HepG2 (cell line): ENCODE data around the gene BHLHE23. TPM values are rescaled to one million over a fixed set of nuclear protein-coding genes. Genes with fewer than 3 reads are reported as not detected.

Experiments
- CCDC6 ChIP-seq: sonication (generic); formaldehyde crosslinking; IDR thresholded peaks from 2 replicates; pipeline ENCODE4 v1.8.1; 2022; ENCODE audit warnings: mild to moderate bottlenecking, missing genetic modification reagents, moderate library complexity
- EZH2 ChIP-seq: conservative IDR thresholded peaks from 2 replicates; pipeline ENCODE4 v1.6.1; 2012; ENCODE audit warnings: mild to moderate bottlenecking, low read depth, low read length, moderate library complexity
- FOXA1 ChIP-seq, 2 experiments: fragments of 450-650 bp in 1 of 2; sonication (generic) in 1 of 2; formaldehyde crosslinking in 1 of 2; IDR thresholded peaks; 2 replicates each; pipeline versions ENCODE4 v1.4.0 to v1.6.1; 2016 to 2020; ENCODE audit warnings: missing genetic modification reagents in 1 of 2
- GTF3A ChIP-seq: sonication (generic); formaldehyde crosslinking; conservative IDR thresholded peaks from 2 replicates; pipeline ENCODE4 v1.4.0; 2020; ENCODE audit warnings: mild to moderate bottlenecking, missing genetic modification reagents
- HINFP ChIP-seq: sonication (generic); formaldehyde crosslinking; IDR thresholded peaks from 2 replicates; pipeline ENCODE4 v1.4.0; 2020; ENCODE audit warnings: low read depth, mild to moderate bottlenecking, missing genetic modification reagents
- IRF1 ChIP-seq: sonication (generic); formaldehyde crosslinking; IDR thresholded peaks from 2 replicates; pipeline ENCODE4 v1.4.0; 2020; ENCODE audit warnings: low read depth, mild to moderate bottlenecking, missing genetic modification reagents
- KAT7 ChIP-seq: IDR thresholded peaks from 2 replicates; pipeline ENCODE4 v1.6.1; 2018; ENCODE audit warnings: borderline replicate concordance, missing compliant biosample characterization
- PAWR ChIP-seq: sonication (generic); formaldehyde crosslinking; IDR thresholded peaks from 2 replicates; pipeline ENCODE4 v1.4.0; 2020; ENCODE audit warnings: missing genetic modification reagents, mild to moderate bottlenecking, borderline replicate concordance
- POLR2G ChIP-seq: fragments of 200-400 bp; formaldehyde crosslinking; IDR thresholded peaks from 2 replicates; pipeline ENCODE4 v1.6.1; 2018; ENCODE audit warnings: mild to moderate bottlenecking, low read depth, low read length, moderate library complexity
- SMARCE1 ChIP-seq: fragments of 450-650 bp; IDR thresholded peaks from 2 replicates; pipeline ENCODE4 v1.6.1; 2017; ENCODE audit warnings: borderline replicate concordance
- TFE3 ChIP-seq: IDR thresholded peaks from 2 replicates; pipeline ENCODE4 v1.6.1; 2016
- ZMYM3 ChIP-seq: sonication (generic); formaldehyde crosslinking; IDR thresholded peaks from 2 replicates; pipeline ENCODE4 v1.5.1; 2020; ENCODE audit warnings: mild to moderate bottlenecking, missing genetic modification reagents
- ZNF530 ChIP-seq: sonication (generic); formaldehyde crosslinking; IDR thresholded peaks from 2 replicates; pipeline ENCODE4 v1.5.0; 2020; ENCODE audit warnings: low read depth, mild to moderate bottlenecking, missing genetic modification reagents
- ZNF564 ChIP-seq: sonication (generic); formaldehyde crosslinking; IDR thresholded peaks from 2 replicates; pipeline ENCODE4 v1.8.1; 2023; ENCODE audit warnings: mild to moderate bottlenecking, missing genetic modification reagents
- ZNF574 ChIP-seq: sonication (generic); formaldehyde crosslinking; IDR thresholded peaks from 2 replicates; pipeline ENCODE4 v1.4.0; 2020; ENCODE audit warnings: missing genetic modification reagents
- ZNF598 ChIP-seq: sonication (generic); formaldehyde crosslinking; IDR thresholded peaks from 2 replicates; pipeline ENCODE4 v1.5.1; 2020; ENCODE audit warnings: mild to moderate bottlenecking, missing genetic modification reagents, borderline replicate concordance
- ZNF703 ChIP-seq: sonication (generic); formaldehyde crosslinking; IDR thresholded peaks from 2 replicates; pipeline ENCODE4 v1.5.1; 2020; ENCODE audit warnings: missing genetic modification reagents, mild to moderate bottlenecking, moderate library complexity, borderline replicate concordance
- ZNF768 ChIP-seq: sonication (generic); formaldehyde crosslinking; IDR thresholded peaks from 2 replicates; pipeline ENCODE4 v1.4.0; 2020; ENCODE audit warnings: missing genetic modification reagents
- polyA plus RNA-seq, 8 experiments: library from polyadenylated mRNA; depleted of rRNA in 3 of 8; stranded (reverse) in 7 of 8; unstranded in 1 of 8; fragments of >200 nt; fragmentation: Illumina TruSeq in 4 of 8; extraction: Trizol in 4 of 8; gene quantifications; 2 replicates each; pipeline versions ENCODE4 v1.2.1 to v1.2.3, GENCODE V29; 2011 to 2016; ENCODE audit warnings: low read depth in 4 of 8, missing spikeins in 1 of 8, mixed read lengths in 1 of 8; ENCODE audit not compliant: insufficient read depth in 1 of 8
- total RNA-seq, 5 experiments: library from RNA; depleted of rRNA; stranded (reverse); fragments of >200 nt; fragmentation: Illumina TruSeq; extraction: Trizol; gene quantifications; 2 replicates each; pipeline ENCODE4 v1.2.3, GENCODE V29; 2016; ENCODE audit warnings: low read depth in 1 of 5

Gene BHLHE23
- total and polyA plus RNA-seq, 2 of the 13 experiments (the other 11 are each of a cell fraction or from before 2014, with no cell fraction given): not detected

GRCh38 chr20:62967628-62968351 is 39.0 kb downstream of the BHLHE23 start (continued):
- TF ChIP-seq HINFP (CRISPR knock-in tag): no peak
- no peak for TF ChIP-seq CCDC6 (CRISPR knock-in tag)
- TF ChIP-seq KAT7 (CRISPR knock-in tag): no peak
- TF ChIP-seq ZNF768 (CRISPR knock-in tag): no peak
- peak; percentile 53; the same call in 1 of the 2 replicates for TF ChIP-seq ZNF598 (CRISPR knock-in tag)
- TF ChIP-seq GTF3A (CRISPR knock-in tag): no peak
- no peak for TF ChIP-seq FOXA1 (IDR thresholded peaks at IDR 0.05)
- TF ChIP-seq FOXA1 (CRISPR knock-in tag; IDR thresholded peaks at IDR 0.05): no peak
- TF ChIP-seq ZNF703 (CRISPR knock-in tag): no peak
- no peak; the same call in 1 of the 2 replicates for TF ChIP-seq POLR2G
- no peak for TF ChIP-seq ZMYM3 (CRISPR knock-in tag)
- TF ChIP-seq ZNF530 (CRISPR knock-in tag): no peak
- TF ChIP-seq TFE3: no peak
- TF ChIP-seq PAWR: no peak
- TF ChIP-seq ZNF574: no peak
- no peak; the same call in 1 of the 2 replicates for TF ChIP-seq SMARCE1
- no peak for TF ChIP-seq IRF1 (CRISPR knock-in tag)
- TF ChIP-seq EZH2: no peak
- TF ChIP-seq ZNF564: no peak
